IPS-18a (cell line): ENCODE results near the gene MROH7.

Source experiments
- H3K27ac ChIP-seq: one replicate; pipeline ENCODE4 v1.5.1; 2013; ENCODE audit warnings: low read length
- H3K27me3 ChIP-seq: one replicate; pipeline ENCODE4 v1.6.1; 2013; ENCODE audit warnings: mild to moderate bottlenecking, low read length; ENCODE audit not compliant: control insufficient read depth, insufficient read depth
- H3K36me3 ChIP-seq: one replicate; pipeline ENCODE4 v1.6.1; 2013; ENCODE audit warnings: low read depth, low read length; ENCODE audit not compliant: control insufficient read depth
- H3K4me1 ChIP-seq: one replicate; pipeline ENCODE4 v1.6.1; 2013; ENCODE audit warnings: low read depth, low read length; ENCODE audit not compliant: control insufficient read depth
- H3K4me3 ChIP-seq: one replicate; pipeline ENCODE4 v1.5.1; 2013; ENCODE audit warnings: low read length
- H3K9ac ChIP-seq: one replicate; pipeline ENCODE4 v1.6.1; 2013; ENCODE audit warnings: mild to moderate bottlenecking, low read length, moderate library complexity
- H3K9me3 ChIP-seq: one replicate; pipeline ENCODE4 v1.6.1; 2013; ENCODE audit warnings: low read depth, low read length; ENCODE audit not compliant: control insufficient read depth

MROH7 gene

DNA sequence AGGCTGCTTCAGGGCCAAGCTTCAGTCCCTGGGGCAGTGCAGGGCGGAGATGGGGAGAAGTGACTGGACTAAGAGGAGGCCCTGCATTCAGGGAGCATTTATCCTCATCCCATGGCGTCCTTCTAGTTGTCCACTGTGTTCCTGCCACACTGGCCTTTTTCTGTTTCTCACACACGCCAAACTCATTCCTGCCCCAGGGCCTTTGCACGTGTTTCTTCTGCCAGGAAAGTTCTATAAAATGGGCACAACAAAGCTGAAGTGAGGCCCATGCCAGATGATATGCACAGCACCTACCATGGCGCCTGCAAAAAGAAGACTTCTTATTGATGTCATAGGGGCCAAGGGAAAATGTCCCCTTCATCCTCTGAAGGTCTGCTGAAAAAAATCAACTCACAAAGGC lies 24.3 kb downstream of the MROH7 start:
- Histone ChIP-seq H3K9me3 (no peaks in the 10 kb centered on the region), H3K27ac (no peak overlapping the region), H3K4me3 (no peak overlapping the region), H3K27me3 (no peaks in the 10 kb centered on the region), H3K4me1 (no peaks in the 10 kb centered on the region), H3K9ac (no peak overlapping the region), H3K36me3 (no peaks in the 10 kb centered on the region)

GRCh38 chr1:54666333-54666732 lies 24.7 kb downstream of the MROH7 start:
- H3K4me1 ChIP-seq = no peaks in the 10 kb centered on the region
- no peaks in the 10 kb centered on the region for H3K36me3 ChIP-seq
- H3K27me3 ChIP-seq = no peaks in the 10 kb centered on the region
- no peak overlapping the region for H3K27ac ChIP-seq
- no peak overlapping the region for H3K9ac ChIP-seq
- no peak overlapping the region for H3K4me3 ChIP-seq
- H3K9me3 ChIP-seq = no peaks in the 10 kb centered on the region

GRCh38 chr1:54667797-54668196 lies 26.2 kb downstream of the MROH7 start:
- Histone ChIP-seq H3K36me3 (no peaks in the 10 kb centered on the region), H3K9me3 (no peaks in the 10 kb centered on the region), H3K4me3 (no peak overlapping the region), H3K27ac (no peak overlapping the region), H3K4me1 (no peaks in the 10 kb centered on the region), H3K27me3 (no peaks in the 10 kb centered on the region), H3K9ac (no peak overlapping the region)

- Histone ChIP-seq H3K36me3 (no peaks in the 10 kb centered on the region), H3K9ac (no peak overlapping the region), H3K27ac (no peak overlapping the region), H3K27me3 (no peaks in the 10 kb centered on the region), H3K4me3 (no peak overlapping the region), H3K4me1 (no peaks in the 10 kb centered on the region), H3K9me3 (no peaks in the 10 kb centered on the region)
Observed at GRCh38 chr1:54668567-54668966, 27.0 kb downstream of the MROH7 start.

DNA sequence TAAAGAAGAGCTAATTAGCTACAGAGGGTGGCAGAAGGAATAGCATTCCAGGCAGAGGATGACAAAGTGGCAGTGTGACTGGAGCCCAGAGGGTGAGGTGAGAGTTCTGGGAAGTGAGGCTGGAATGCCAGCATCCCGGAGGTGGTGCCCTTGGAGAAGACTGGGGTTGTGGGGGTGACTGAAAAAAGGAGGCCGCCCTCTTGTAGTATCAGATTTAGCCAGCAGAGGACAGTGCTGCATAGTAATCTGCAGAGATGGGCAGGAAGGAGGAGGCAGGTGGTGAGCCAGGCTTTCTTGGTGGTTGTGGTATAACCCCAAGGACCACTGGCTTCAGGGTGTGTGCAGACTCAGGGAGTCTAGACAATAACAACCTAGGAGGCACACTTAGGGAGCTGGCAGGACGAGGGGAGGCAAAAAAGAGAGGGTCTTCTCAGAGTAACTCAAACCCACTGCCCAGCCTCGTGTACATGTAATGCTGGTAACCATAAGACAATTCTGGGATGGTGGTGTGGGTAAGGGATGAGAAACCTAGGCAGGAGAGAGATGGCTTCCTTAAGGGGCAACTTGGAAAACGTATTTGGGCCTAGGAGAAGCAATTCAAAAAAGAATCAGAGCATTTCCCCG lies 30.5 kb downstream of the MROH7 start:
- Histone ChIP-seq H3K4me3 (no peak overlapping the region), H3K27ac (no peak overlapping the region), H3K27me3 (no peaks in the 10 kb centered on the region), H3K9ac (no peak overlapping the region), H3K9me3 (no peaks in the 10 kb centered on the region), H3K4me1 (no peaks in the 10 kb centered on the region), H3K36me3 (no peaks in the 10 kb centered on the region)

DNA sequence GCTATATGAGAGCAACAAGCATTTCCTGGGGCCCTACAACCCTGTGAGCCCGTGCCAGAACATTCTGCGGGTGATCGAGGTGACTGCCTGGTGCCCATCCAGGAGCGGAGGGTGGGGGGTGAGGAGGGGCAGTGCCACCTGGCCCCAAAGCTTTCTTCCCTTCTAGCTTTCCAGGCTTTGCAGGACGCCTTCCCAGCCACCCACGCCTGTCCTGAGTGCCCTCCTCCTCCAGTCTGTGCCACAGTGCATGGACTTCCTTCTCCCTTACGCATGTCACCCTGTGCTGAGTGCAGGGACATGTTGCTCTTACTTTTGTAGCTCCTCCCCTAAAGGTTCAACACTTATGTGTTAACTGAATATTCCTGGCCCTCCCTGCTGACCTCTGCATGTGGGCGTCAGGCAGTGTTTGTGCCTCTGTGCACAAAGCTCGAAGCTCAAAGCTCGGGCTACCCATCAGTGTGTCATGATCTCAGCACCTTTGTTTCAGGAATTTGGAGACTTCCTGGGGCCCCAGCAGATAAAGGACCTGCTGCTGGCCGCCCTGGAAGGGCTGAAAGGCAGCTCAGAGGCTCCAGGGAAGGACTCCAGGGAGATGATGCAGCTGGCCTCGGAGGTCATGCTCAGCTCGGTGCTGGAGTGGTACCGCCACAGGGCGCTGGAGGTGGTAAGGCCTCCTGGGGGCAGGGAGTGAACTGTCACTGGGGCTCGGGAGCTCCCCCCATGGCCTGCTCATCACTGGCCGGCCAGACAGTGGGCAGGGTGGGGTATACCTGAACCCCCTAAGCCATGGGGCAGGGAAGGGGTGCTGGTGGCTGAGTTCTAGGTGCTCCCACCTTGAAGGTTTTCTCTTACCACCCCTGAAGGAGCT lies 37.4 kb downstream of the MROH7 start:
- no peaks in the 10 kb centered on the region for H3K9me3 ChIP-seq

DNA sequence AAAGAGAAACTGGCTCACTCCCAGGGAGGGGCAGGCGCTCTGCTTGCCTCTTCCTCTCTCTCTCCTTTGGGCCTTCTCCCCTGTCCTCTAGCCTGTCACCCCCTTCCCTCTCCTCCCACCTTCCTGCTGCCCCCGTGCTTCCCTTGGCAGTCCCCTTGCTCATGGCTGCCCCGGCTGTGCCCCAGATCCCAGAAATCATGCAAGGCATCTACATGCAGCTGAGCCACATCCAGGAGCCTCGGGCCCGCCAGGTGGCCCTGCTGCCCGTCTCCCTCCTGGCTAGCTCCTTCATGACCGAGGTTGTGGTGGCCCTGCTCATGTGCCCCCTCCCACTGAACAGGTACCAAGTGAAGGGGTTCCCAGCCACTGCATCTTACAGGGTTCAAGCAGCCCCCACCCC lies 38.1 kb downstream of the MROH7 start:
- no peaks in the 10 kb centered on the region for H3K36me3 ChIP-seq
- H3K27me3 ChIP-seq = no peaks in the 10 kb centered on the region
- no peak overlapping the region for H3K27ac ChIP-seq
- H3K4me1 ChIP-seq = no peaks in the 10 kb centered on the region
- H3K9me3 ChIP-seq = no peaks in the 10 kb centered on the region
- H3K9ac ChIP-seq = no peak overlapping the region
- H3K4me3 ChIP-seq = no peak overlapping the region

More for the DNA sequence above, 37.4 kb downstream of the MROH7 start:
- H3K27ac ChIP-seq = no peak overlapping the region
- H3K4me1 ChIP-seq = no peaks in the 10 kb centered on the region
- no peak overlapping the region for H3K4me3 ChIP-seq
- no peaks in the 10 kb centered on the region for H3K36me3 ChIP-seq
- H3K27me3 ChIP-seq = no peaks in the 10 kb centered on the region
- no peak overlapping the region for H3K9ac ChIP-seq

DNA sequence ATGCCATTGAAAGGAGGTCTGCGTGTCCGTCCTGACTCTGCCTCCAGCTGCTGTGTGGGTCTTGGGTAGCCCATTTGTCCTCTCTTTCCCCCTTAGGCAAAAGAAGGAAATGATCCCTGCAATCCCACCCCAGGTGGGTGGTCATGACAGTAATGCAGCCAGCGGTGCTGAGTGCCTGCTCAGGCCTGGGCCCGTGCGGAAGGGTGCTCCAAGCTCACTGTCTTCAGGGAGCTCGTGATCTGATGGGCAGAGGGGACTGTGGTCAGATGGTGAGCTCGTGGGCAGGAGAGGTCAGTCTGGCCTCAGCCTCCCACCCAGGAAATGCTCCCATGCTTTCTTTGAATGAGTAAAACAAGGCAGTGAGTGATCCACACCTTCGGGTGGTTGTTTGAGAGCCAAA lies 38.8 kb downstream of the MROH7 start:
- H3K4me1 ChIP-seq = no peaks in the 10 kb centered on the region
- H3K9ac ChIP-seq = no peak overlapping the region
- no peaks in the 10 kb centered on the region for H3K9me3 ChIP-seq
- no peak overlapping the region for H3K27ac ChIP-seq
- H3K27me3 ChIP-seq = no peaks in the 10 kb centered on the region
- no peaks in the 10 kb centered on the region for H3K36me3 ChIP-seq
- H3K4me3 ChIP-seq = no peak overlapping the region

GRCh38 chr1:54681358-54681757 lies 39.8 kb downstream of the MROH7 start:
- no peak overlapping the region for H3K4me3 ChIP-seq
- H3K27ac ChIP-seq = no peak overlapping the region
- H3K27me3 ChIP-seq = no peaks in the 10 kb centered on the region
- H3K9ac ChIP-seq = no peak overlapping the region
- no peaks in the 10 kb centered on the region for H3K4me1 ChIP-seq
- no peaks in the 10 kb centered on the region for H3K9me3 ChIP-seq
- no peaks in the 10 kb centered on the region for H3K36me3 ChIP-seq

DNA sequence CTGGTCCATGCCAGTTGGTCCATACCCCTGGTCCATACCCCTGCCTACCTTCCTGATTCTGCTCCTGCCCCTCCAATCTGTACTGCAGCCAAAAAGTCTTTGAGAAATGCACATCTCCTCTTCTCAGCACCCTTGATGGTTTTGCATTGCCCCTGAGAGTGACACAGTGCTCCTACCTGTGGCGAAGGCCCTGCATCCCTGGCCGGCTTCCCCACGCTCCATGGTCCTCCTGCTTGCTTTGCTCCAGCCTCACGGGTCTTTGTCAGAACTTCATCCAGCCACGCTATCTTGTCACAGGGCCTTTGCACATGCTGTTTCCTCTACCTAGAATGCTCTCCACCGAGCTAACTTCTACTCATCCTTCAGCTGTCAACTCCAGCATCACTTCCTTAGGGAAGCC lies 41.9 kb downstream of the MROH7 start:
- H3K4me1 ChIP-seq = no peaks in the 10 kb centered on the region
- H3K9me3 ChIP-seq = no peaks in the 10 kb centered on the region
- no peaks in the 10 kb centered on the region for H3K27me3 ChIP-seq
- H3K27ac ChIP-seq = no peak overlapping the region
- H3K36me3 ChIP-seq = no peaks in the 10 kb centered on the region
- no peak overlapping the region for H3K9ac ChIP-seq
- no peak overlapping the region for H3K4me3 ChIP-seq

DNA sequence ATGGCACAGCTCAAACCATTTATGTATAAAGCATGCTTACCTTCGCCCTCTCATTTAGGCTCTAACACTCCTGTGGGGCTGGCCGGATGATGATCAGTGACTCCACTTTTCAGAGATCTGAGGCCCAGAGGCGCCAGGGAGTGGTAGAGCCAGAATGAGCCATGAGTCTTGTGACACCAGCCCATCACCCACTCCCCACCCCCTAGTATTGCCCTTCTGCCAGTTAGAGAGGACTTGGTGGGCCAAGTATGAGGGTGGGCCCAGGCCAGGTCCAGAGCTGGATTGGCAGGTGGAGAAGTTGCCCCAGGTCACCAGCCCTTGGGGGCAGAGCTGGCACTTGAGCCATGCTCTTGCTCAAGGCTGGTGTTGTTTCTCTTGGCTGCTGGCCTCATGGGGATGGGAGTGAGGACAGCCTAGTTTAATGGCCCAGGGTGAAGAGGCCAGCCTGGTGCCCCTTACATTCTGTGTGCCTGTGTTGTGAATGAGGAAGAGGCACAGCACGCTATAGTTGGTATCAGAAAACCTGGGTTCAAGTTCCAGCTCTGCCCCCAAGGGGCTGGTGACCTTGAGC lies 43.8 kb downstream of the MROH7 start:
- H3K9me3 ChIP-seq = no peaks in the 10 kb centered on the region
- H3K36me3 ChIP-seq = no peaks in the 10 kb centered on the region
- H3K4me3 ChIP-seq = no peak overlapping the region
- H3K27me3 ChIP-seq = no peaks in the 10 kb centered on the region
- no peaks in the 10 kb centered on the region for H3K4me1 ChIP-seq
- H3K27ac ChIP-seq = no peak overlapping the region
- no peak overlapping the region for H3K9ac ChIP-seq
